K562 (cell line): ENCODE data around the gene CPEB1. TPM values are rescaled to one million over a fixed set of nuclear protein-coding genes. Genes with fewer than 3 reads are reported as not detected.

Experiments used
- CEBPG ChIP-seq, 3 experiments: fragments of 200-800 bp in 1 of 3; sonication (Bioruptor generic) in 1 of 3; sonication (generic) in 1 of 3; formaldehyde crosslinking in 1 of 3; IDR thresholded peaks in 2 of 3; conservative IDR thresholded peaks in 1 of 3; 2 replicates each; pipeline versions ENCODE4 v1.6.1 to v1.8.0; 2016 to 2022; ENCODE audit warnings: missing compliant biosample characterization in 2 of 3, missing genetic modification characterization in 2 of 3, mild to moderate bottlenecking in 1 of 3, missing genetic modification reagents in 1 of 3
- NFRKB ChIP-seq: fragments of 450-650 bp; IDR thresholded peaks from 2 replicates; pipeline ENCODE4 v1.6.1; 2016; ENCODE audit warnings: low read depth
- RCOR1 ChIP-seq, 2 experiments: IDR thresholded peaks; 2 replicates each; pipeline ENCODE4 v1.6.1; 2012; ENCODE audit warnings: low read depth in 2 of 2, low read length in 2 of 2, borderline replicate concordance in 1 of 2, improper control_type of control experiment in 1 of 2
- SAFB2 ChIP-seq: fragments of 200-400 bp; formaldehyde crosslinking; IDR thresholded peaks from 2 replicates; pipeline ENCODE4 v1.6.1; 2018; ENCODE audit warnings: borderline replicate concordance, low read length, low read depth, moderate library complexity; ENCODE audit not compliant: severe bottlenecking
- STAG1 ChIP-seq: sonication (generic); formaldehyde crosslinking; IDR thresholded peaks from 2 replicates; pipeline ENCODE4 v1.5.0; 2020; ENCODE audit warnings: missing genetic modification reagents, borderline replicate concordance
- TCFL5 ChIP-seq: fragments of 250-450 bp; sonication (Bioruptor Pico); conservative IDR thresholded peaks from 2 replicates; pipeline ENCODE4 v1.6.1; 2021; ENCODE audit warnings: mild to moderate bottlenecking, moderate library complexity, matching md5 sums
- WHSC1 ChIP-seq: IDR thresholded peaks from one replicate; pipeline ENCODE4 v1.6.1; 2012; ENCODE audit warnings: low read length, control low read depth, inconsistent platforms
- ZKSCAN3 ChIP-seq: fragments of 250-450 bp; sonication (Bioruptor Pico); IDR thresholded peaks from 2 replicates; pipeline ENCODE4 v1.4.0; 2020
- ZKSCAN8 ChIP-seq: fragments of 200-800 bp; sonication (Bioruptor generic); IDR thresholded peaks from 2 replicates; pipeline ENCODE4 v1.6.1; 2016; ENCODE audit warnings: missing genetic modification characterization, missing compliant biosample characterization
- polyA plus RNA-seq, 8 experiments: library from polyadenylated mRNA; depleted of rRNA in 4 of 8; stranded (reverse) in 5 of 8; unstranded in 3 of 8; fragments of >200 nt; fragmentation: Nextera tagmentation in 2 of 8; fragmentation: Illumina TruSeq in 1 of 8; extraction: Ambion mirVana in 2 of 8; extraction: Trizol in 1 of 8; gene quantifications; 2 replicates each; pipeline versions ENCODE4 v1.2.1 to v1.2.3, GENCODE V29; 2011 to 2014; ENCODE audit warnings: inconsistent platforms in 1 of 8, missing spikeins in 1 of 8
- total RNA-seq, 7 experiments: library from RNA; depleted of rRNA in 6 of 7; stranded (reverse); fragments of >200 nt in 6 of 7; fragmentation: Illumina TruSeq in 2 of 7; extraction: Trizol in 2 of 7; gene quantifications; 2 replicates each; pipeline versions ENCODE4 v1.2.1 to v1.2.3, GENCODE V29; 2011 to 2021; ENCODE audit warnings: low replicate concordance in 1 of 7
- TF ChIP-seq, protein P1 (sequence below): fragments of 450-650 bp; IDR thresholded peaks from 2 replicates; pipeline ENCODE4 v1.6.1; 2014; ENCODE audit warnings: low read depth, mild to moderate bottlenecking, moderate library complexity, borderline replicate concordance
- TF ChIP-seq, protein P2 (sequence below): fragments of 450-650 bp; IDR thresholded peaks from 2 replicates; pipeline ENCODE4 v1.6.1; 2016; ENCODE audit warnings: mild to moderate bottlenecking, moderate library complexity
- TF ChIP-seq, protein P3 (sequence below): IDR thresholded peaks from 2 replicates; pipeline ENCODE4 v1.6.1; 2016; ENCODE audit warnings: missing genetic modification characterization, missing compliant biosample characterization
- TF ChIP-seq, protein P4 (sequence below): fragments of 250-450 bp; sonication (Bioruptor Pico); IDR thresholded peaks from 2 replicates; pipeline ENCODE4 v1.9.0; 2021; ENCODE audit warnings: mild to moderate bottlenecking

CPEB1 gene
- total and polyA plus RNA-seq, 9 of the 15 experiments (the other 6 are each of a cell fraction or from before 2014, with no cell fraction given): 2.2 to 13.4 (median 9.7) TPM

DNA sequence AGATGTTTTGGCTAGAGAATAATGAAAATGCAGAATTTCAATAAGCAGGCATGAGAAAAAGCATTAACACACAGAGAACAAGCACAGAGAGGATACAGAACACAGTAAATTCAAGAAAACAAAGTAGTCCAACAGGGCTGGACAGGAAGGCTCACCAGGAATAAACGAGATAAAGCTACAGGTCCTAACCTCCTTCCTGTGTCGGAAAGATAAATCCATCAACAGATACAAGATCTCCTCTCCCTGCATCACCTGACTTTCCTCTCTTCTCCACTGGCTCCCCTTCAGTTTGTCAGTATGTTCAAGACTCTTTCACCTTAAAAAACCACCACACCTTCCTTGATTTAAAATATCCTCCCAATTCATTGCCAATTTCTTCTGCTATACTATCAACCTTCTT, 11.4 kb downstream of the CPEB1 start (continued):
- TF ChIP-seq, protein P1, sequence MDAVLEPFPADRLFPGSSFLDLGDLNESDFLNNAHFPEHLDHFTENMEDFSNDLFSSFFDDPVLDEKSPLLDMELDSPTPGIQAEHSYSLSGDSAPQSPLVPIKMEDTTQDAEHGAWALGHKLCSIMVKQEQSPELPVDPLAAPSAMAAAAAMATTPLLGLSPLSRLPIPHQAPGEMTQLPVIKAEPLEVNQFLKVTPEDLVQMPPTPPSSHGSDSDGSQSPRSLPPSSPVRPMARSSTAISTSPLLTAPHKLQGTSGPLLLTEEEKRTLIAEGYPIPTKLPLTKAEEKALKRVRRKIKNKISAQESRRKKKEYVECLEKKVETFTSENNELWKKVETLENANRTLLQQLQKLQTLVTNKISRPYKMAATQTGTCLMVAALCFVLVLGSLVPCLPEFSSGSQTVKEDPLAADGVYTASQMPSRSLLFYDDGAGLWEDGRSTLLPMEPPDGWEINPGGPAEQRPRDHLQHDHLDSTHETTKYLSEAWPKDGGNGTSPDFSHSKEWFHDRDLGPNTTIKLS: no peak
- TF ChIP-seq, protein P2, sequence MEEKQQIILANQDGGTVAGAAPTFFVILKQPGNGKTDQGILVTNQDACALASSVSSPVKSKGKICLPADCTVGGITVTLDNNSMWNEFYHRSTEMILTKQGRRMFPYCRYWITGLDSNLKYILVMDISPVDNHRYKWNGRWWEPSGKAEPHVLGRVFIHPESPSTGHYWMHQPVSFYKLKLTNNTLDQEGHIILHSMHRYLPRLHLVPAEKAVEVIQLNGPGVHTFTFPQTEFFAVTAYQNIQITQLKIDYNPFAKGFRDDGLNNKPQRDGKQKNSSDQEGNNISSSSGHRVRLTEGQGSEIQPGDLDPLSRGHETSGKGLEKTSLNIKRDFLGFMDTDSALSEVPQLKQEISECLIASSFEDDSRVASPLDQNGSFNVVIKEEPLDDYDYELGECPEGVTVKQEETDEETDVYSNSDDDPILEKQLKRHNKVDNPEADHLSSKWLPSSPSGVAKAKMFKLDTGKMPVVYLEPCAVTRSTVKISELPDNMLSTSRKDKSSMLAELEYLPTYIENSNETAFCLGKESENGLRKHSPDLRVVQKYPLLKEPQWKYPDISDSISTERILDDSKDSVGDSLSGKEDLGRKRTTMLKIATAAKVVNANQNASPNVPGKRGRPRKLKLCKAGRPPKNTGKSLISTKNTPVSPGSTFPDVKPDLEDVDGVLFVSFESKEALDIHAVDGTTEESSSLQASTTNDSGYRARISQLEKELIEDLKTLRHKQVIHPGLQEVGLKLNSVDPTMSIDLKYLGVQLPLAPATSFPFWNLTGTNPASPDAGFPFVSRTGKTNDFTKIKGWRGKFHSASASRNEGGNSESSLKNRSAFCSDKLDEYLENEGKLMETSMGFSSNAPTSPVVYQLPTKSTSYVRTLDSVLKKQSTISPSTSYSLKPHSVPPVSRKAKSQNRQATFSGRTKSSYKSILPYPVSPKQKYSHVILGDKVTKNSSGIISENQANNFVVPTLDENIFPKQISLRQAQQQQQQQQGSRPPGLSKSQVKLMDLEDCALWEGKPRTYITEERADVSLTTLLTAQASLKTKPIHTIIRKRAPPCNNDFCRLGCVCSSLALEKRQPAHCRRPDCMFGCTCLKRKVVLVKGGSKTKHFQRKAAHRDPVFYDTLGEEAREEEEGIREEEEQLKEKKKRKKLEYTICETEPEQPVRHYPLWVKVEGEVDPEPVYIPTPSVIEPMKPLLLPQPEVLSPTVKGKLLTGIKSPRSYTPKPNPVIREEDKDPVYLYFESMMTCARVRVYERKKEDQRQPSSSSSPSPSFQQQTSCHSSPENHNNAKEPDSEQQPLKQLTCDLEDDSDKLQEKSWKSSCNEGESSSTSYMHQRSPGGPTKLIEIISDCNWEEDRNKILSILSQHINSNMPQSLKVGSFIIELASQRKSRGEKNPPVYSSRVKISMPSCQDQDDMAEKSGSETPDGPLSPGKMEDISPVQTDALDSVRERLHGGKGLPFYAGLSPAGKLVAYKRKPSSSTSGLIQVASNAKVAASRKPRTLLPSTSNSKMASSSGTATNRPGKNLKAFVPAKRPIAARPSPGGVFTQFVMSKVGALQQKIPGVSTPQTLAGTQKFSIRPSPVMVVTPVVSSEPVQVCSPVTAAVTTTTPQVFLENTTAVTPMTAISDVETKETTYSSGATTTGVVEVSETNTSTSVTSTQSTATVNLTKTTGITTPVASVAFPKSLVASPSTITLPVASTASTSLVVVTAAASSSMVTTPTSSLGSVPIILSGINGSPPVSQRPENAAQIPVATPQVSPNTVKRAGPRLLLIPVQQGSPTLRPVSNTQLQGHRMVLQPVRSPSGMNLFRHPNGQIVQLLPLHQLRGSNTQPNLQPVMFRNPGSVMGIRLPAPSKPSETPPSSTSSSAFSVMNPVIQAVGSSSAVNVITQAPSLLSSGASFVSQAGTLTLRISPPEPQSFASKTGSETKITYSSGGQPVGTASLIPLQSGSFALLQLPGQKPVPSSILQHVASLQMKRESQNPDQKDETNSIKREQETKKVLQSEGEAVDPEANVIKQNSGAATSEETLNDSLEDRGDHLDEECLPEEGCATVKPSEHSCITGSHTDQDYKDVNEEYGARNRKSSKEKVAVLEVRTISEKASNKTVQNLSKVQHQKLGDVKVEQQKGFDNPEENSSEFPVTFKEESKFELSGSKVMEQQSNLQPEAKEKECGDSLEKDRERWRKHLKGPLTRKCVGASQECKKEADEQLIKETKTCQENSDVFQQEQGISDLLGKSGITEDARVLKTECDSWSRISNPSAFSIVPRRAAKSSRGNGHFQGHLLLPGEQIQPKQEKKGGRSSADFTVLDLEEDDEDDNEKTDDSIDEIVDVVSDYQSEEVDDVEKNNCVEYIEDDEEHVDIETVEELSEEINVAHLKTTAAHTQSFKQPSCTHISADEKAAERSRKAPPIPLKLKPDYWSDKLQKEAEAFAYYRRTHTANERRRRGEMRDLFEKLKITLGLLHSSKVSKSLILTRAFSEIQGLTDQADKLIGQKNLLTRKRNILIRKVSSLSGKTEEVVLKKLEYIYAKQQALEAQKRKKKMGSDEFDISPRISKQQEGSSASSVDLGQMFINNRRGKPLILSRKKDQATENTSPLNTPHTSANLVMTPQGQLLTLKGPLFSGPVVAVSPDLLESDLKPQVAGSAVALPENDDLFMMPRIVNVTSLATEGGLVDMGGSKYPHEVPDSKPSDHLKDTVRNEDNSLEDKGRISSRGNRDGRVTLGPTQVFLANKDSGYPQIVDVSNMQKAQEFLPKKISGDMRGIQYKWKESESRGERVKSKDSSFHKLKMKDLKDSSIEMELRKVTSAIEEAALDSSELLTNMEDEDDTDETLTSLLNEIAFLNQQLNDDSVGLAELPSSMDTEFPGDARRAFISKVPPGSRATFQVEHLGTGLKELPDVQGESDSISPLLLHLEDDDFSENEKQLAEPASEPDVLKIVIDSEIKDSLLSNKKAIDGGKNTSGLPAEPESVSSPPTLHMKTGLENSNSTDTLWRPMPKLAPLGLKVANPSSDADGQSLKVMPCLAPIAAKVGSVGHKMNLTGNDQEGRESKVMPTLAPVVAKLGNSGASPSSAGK: no peak
- TF ChIP-seq CEBPG (CRISPR knock-in tag; IDR thresholded peaks at IDR 0.05) (no peak), CEBPG (tag; conservative IDR thresholded peaks at IDR 0.05 in 1 of 2, IDR thresholded peaks at IDR 0.05 in 1 of 2) (no peak), RCOR1 (IDR thresholded peaks at IDR 0.05; ENCODE audit: borderline replicate concordance in 1 of 2, low read depth in 2 of 2, low read length in 2 of 2) (peak in 1 of 2 experiments; percentile 91; a peak in 1 of 4 replicates), ZKSCAN3 (CRISPR knock-in tag) (no peak), WHSC1 (no peak), NFRKB (no peak), TCFL5 (CRISPR knock-in tag) (no peak), SAFB2 (no peak), STAG1 (CRISPR knock-in tag) (no peak), ZKSCAN8 (no peak)
- TF ChIP-seq, protein P3, sequence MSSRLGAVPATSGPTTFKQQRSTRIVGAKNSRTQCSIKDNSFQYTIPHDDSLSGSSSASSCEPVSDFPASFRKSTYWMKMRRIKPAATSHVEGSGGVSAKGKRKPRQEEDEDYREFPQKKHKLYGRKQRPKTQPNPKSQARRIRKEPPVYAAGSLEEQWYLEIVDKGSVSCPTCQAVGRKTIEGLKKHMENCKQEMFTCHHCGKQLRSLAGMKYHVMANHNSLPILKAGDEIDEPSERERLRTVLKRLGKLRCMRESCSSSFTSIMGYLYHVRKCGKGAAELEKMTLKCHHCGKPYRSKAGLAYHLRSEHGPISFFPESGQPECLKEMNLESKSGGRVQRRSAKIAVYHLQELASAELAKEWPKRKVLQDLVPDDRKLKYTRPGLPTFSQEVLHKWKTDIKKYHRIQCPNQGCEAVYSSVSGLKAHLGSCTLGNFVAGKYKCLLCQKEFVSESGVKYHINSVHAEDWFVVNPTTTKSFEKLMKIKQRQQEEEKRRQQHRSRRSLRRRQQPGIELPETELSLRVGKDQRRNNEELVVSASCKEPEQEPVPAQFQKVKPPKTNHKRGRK (tag): no peak
- TF ChIP-seq, protein P4, sequence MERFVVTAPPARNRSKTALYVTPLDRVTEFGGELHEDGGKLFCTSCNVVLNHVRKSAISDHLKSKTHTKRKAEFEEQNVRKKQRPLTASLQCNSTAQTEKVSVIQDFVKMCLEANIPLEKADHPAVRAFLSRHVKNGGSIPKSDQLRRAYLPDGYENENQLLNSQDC (CRISPR knock-in tag): no peak
